Testis (tissue), 3 donors: ENCODE data around the gene LCN9. TPM values are rescaled to one million over a fixed set of nuclear protein-coding genes. Genes with fewer than 3 reads are reported as not detected.
"Not testable (repeated sequence)": the region's sequence is repeated elsewhere in the genome, so short reads cannot be mapped to it uniquely, and the experiment has no call there.

ENCODE experiments used
- DNase-seq: peaks from one replicate; pipeline ENCODE4 v3.0.0-alpha.2; 2019
- H3K27ac ChIP-seq, 2 donors: fragments of 200-600 bp; sonication (generic); one replicate each; pipeline ENCODE4 v1.5.1; 2019
- H3K27me3 ChIP-seq: fragments of 200-600 bp; sonication (generic); one replicate; pipeline ENCODE4 v1.5.1; 2019
- H3K36me3 ChIP-seq: fragments of 200-600 bp; sonication (generic); one replicate; pipeline ENCODE4 v1.5.1; 2017; ENCODE audit warnings: low read depth; ENCODE audit errors: missing control alignments
- H3K4me1 ChIP-seq: fragments of 200-600 bp; sonication (generic); one replicate; pipeline ENCODE4 v1.5.1; 2019
- H3K4me3 ChIP-seq, 2 donors: fragments of 200-600 bp; sonication (generic); one replicate each; pipeline ENCODE4 v1.5.1; 2017 to 2019
- H3K9me3 ChIP-seq: fragments of 200-600 bp; sonication (generic); one replicate; pipeline ENCODE4 v1.5.1; 2017
- POLR2A ChIP-seq: fragments of 450-650 bp; IDR thresholded peaks from one replicate; pipeline ENCODE4 v1.6.1; 2017; ENCODE audit warnings: antibody characterized with exemption, mild to moderate bottlenecking, moderate library complexity
- WGBS, 2 donors: methylation state at CpG; one replicate each; pipeline ENCODE4 v1.1.5; 2018; 5-methylcytosine and 5-hydroxymethylcytosine counted together
- intact Hi-C: fragments of 100-400 bp; cut with DNase I; formaldehyde crosslinking; loops from one replicate; pipeline ENCODE4 v1.15.1; 2023; ENCODE audit warnings: low total_unique reads
- polyA plus RNA-seq: library from polyadenylated mRNA; stranded (reverse); fragments of 350-450 nt; fragmentation: Illumina TruSeq; extraction: RNeasy Lipid Tissue Mini Kit (QIAGEN cat#74804); gene quantifications from one replicate; pipeline ENCODE4 v1.2.3, GENCODE V29; 2014; ENCODE audit warnings: low read depth, low replicate concordance; ENCODE audit not compliant: insufficient read depth
- total RNA-seq, 2 donors: library from RNA; depleted of rRNA; stranded (reverse); fragments of >200 nt; gene quantifications; one replicate each; pipeline ENCODE4 v1.2.3, GENCODE V29; 2016
- TF ChIP-seq, protein P1 (sequence below), 3 experiments: fragments of 450-650 bp in 2 of 3; fragments of 200-600 bp in 1 of 3; sonication (generic) in 1 of 3; IDR thresholded peaks; one replicate each; pipeline ENCODE4 v1.5.1; 2016 to 2019; ENCODE audit warnings: antibody characterized with exemption in 3 of 3, mild to moderate bottlenecking in 2 of 3, moderate library complexity in 1 of 3

Gene LCN9
- total and polyA plus RNA-seq, 3 donors from 2014 or later = 0.68 TPM; not detected in 2

GRCh38 chr9:135667463-135668001, 4.4 kb downstream of the LCN9 start:
- Histone ChIP-seq H3K27me3 (no peaks in the 10 kb centered on the region), H3K4me1 (peaks cover 4% of the 10 kb centered on the region), H3K9me3 (no peaks in the 10 kb centered on the region), H3K36me3 (no peaks in the 10 kb centered on the region), H3K4me3 (no peak overlapping the region), H3K27ac (no peak overlapping the region)
- 45 to 64% methylated on average over 7 to 9 of the region's 9 CpGs for WGBS, 2 donors
- DNase-seq = no peak
- TF ChIP-seq, protein P1, sequence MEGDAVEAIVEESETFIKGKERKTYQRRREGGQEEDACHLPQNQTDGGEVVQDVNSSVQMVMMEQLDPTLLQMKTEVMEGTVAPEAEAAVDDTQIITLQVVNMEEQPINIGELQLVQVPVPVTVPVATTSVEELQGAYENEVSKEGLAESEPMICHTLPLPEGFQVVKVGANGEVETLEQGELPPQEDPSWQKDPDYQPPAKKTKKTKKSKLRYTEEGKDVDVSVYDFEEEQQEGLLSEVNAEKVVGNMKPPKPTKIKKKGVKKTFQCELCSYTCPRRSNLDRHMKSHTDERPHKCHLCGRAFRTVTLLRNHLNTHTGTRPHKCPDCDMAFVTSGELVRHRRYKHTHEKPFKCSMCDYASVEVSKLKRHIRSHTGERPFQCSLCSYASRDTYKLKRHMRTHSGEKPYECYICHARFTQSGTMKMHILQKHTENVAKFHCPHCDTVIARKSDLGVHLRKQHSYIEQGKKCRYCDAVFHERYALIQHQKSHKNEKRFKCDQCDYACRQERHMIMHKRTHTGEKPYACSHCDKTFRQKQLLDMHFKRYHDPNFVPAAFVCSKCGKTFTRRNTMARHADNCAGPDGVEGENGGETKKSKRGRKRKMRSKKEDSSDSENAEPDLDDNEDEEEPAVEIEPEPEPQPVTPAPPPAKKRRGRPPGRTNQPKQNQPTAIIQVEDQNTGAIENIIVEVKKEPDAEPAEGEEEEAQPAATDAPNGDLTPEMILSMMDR (IDR thresholded peaks at IDR 0.05) = no peak
- no peak for TF ChIP-seq POLR2A
- intact Hi-C loops = no loop called here

DNA sequence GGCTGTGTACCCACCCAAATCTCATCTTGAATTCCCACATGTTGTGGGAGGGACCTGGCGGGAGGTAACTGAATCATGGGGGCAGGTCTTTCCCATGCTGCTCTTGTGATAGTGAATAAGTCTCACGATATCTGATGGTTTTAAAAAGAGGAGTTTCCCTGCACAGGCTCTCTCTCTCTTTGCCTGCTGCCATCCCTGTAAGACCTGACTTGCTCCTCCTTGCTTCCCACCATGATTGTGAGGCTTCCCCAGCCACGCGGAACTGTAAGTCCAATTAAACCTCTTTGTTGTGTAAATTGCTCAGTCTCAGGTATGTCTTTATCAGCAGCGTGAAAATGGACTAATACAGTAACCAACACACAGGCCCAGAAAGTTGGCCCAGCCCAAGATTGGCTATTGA, 5.9 kb downstream of the LCN9 start:
- H3K4me1 ChIP-seq, H3K9me3 ChIP-seq, H3K4me3 ChIP-seq, H3K27me3 ChIP-seq, H3K36me3 ChIP-seq, intact Hi-C loops, H3K27ac ChIP-seq, DNase-seq: not testable (repeated sequence)
- 85 to 92% methylated on average over 5 of the region's 5 CpGs for WGBS, 2 donors

DNA sequence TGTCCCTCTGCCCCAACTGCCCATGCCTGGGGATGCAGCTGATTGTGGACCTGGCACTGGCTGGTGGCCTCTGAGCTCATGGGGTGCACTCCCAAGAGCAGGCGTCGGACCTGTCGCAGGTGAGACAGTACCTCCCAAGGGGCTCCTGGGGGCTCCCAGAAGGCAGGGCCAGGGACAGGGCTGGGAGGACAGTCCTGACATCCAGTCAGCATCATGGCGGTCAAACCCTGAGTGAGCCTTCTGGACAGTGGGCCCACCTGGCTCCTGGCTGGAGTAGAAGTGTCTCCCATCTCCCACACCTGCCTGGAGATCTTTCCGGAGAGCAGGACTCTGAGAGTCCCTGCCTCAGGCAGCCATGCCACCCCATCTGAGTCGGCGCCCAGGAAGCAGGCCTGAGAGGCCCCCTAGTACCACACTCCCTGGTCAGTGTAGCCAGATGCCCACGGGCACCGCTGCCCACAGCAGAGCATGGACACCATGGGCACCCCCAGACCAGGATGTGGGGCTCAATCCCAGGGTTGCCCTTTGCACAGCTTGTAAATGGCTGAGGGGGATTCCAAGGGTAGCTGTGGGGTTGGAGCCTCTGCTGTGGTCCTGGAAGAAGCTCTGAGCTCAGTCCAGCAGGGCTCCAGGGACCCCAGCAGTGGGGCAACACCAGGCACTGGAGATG, 6.6 kb downstream of the LCN9 start:
- TF ChIP-seq, protein P1 (IDR thresholded peaks at IDR 0.05) = no peak
- no peak for TF ChIP-seq POLR2A

DNA sequence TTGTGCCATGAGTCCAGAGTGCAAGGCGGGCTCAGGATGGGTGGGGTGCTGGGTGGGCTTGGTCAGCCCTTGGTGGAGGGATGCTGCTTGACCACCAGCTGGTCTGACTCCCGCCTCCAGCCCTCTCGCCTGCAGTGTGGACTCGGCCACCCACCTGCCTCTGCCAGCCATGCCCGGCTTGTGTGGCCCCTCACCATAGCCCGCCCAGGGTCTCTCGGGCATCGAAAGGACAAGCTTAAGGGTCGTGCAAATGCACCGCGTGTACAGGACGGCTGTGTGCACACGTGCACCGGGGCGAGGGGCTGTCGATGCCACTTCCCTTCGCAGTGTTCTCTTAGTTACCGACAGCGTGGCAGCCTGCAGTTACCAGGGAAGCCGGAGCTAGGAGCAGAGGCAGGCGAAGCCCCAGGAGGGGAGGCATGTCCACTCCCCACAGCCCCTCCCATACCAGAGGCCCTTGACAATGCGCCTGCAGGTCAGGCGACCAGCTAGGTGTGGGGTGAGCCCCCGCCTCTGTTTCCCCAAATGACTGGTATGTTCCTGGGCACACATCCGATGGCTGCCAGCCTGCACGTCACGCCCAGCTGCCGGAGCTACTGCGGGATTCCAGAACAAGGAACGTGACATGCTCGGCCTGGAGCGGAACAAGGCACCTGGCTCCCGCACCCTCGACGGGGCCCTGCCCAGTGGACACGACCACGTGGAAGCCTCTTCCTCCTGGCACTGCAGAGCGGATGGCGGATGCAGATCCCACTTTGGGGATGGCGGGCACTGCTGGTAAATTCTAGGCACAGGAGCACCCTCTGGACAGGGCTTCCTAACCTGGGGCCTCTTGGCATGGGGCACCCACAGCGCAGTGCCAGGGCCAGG, 7.8 kb downstream of the LCN9 start:
- H3K4me1 ChIP-seq = no peaks in the 10 kb centered on the region
- 80 to 88% methylated on average over 3 to 41 of the region's 41 CpGs for WGBS, 2 donors
- no peaks in the 10 kb centered on the region for H3K27me3 ChIP-seq
- intact Hi-C loops = no loop called here
- no peak for TF ChIP-seq POLR2A
- TF ChIP-seq, protein P1 (IDR thresholded peaks at IDR 0.05) = no peak
- H3K36me3 ChIP-seq = no peaks in the 10 kb centered on the region
- no peaks in the 10 kb centered on the region for H3K9me3 ChIP-seq
- no peak overlapping the region for H3K27ac ChIP-seq
- DNase-seq = no peak
- H3K4me3 ChIP-seq = no peak overlapping the region

More for the DNA sequence above, 6.6 kb downstream of the LCN9 start:
- no peak for DNase-seq
- Histone ChIP-seq H3K4me3 (no peak overlapping the region), H3K27me3 (no peaks in the 10 kb centered on the region), H3K27ac (no peak overlapping the region), H3K9me3 (no peaks in the 10 kb centered on the region), H3K4me1 (no peaks in the 10 kb centered on the region), H3K36me3 (no peaks in the 10 kb centered on the region)
- WGBS, 2 donors = 80 to 100% methylated on average over 3 to 4 of the region's 9 CpGs
- intact Hi-C loops = no loop called here

GRCh38 chr9:135671591-135672041, 8.5 kb downstream of the LCN9 start:
- H3K4me3 ChIP-seq = no peak overlapping the region
- H3K27ac ChIP-seq = no peak overlapping the region
- no peaks in the 10 kb centered on the region for H3K9me3 ChIP-seq
- WGBS, 2 donors = 51 to 59% methylated on average over 15 to 17 of the region's 17 CpGs
- H3K27me3 ChIP-seq = no peaks in the 10 kb centered on the region
- H3K4me1 ChIP-seq = no peaks in the 10 kb centered on the region
- no peaks in the 10 kb centered on the region for H3K36me3 ChIP-seq
- DNase-seq = no peak
- intact Hi-C loops = no loop called here
- TF ChIP-seq, protein P1 (IDR thresholded peaks at IDR 0.05) = no peak
- TF ChIP-seq POLR2A = no peak

DNA sequence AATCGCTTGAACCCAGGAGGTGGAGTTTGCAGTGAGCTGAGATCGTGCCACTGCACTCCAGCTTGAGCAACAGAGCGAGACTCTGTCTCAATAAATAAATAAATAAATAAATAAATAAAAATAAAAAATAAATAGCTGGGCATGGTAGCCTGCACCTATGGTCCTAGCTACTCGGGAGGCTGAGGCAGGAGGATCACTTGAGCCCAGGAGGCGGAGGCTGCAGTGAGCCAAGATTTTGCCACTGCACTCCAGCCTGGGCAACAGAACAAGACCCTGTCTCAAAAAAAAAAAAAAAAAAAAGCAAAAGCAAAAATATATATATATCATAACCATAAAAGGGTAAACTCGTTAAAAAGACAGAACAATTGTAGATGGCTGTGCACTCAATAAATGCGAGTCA, 9.7 kb downstream of the LCN9 start:
- DNase-seq, H3K27me3 ChIP-seq, intact Hi-C loops, H3K9me3 ChIP-seq, H3K27ac ChIP-seq, H3K4me3 ChIP-seq, H3K36me3 ChIP-seq, H3K4me1 ChIP-seq: not testable (repeated sequence)
- whole genome bisulfite sequencing, 2 donors = 84 to 87% methylated on average over 7 of the region's 7 CpGs
